GM12878 (cell line): ENCODE data around the gene CAMK1. TPM values are rescaled to one million over a fixed set of nuclear protein-coding genes. Genes with fewer than 3 reads are reported as not detected.

Experiments used
- ATAC-seq: fragments of 200-7000 bp; cut with Tn5 transposase; 3 replicates; pipeline ENCODE4 v1.9.1; 2020; ENCODE audit warnings: mild to moderate bottlenecking, moderate library complexity
- BruUV-seq: library from RNA; stranded (reverse); fragments of 400-500 nt; replicated peaks from 2 replicates; lab custom pipeline; 2021; lab: Mats Ljungman, UMichigan
- CTCF ChIA-PET: fragments of 300-600 bp; sonication (Branson Sonifier 250); formaldehyde crosslinking; extraction: SDS; loops from one replicate; lab custom pipeline; 2021; ENCODE audit warnings: inconsistent platforms; lab: Yijun Ruan, JAX
- POLR2A ChIA-PET: fragments of 350-600 bp; formaldehyde crosslinking; extraction: SDS; loops from one replicate; lab custom pipeline; 2021; ENCODE audit warnings: inconsistent platforms; lab: Charles Lee
- RAD21 ChIA-PET: fragments of 300-600 bp; sonication (Branson Sonifier 250); formaldehyde crosslinking; loops from one replicate; lab custom pipeline; 2023; ENCODE audit warnings: antibody characterized with exemption; ENCODE audit not compliant: unreplicated experiment; lab: Charles Lee
- SMC1A ChIA-PET: fragments of 300-600 bp; sonication (Branson Sonifier 250); formaldehyde crosslinking; loops from one replicate; lab custom pipeline; 2023; ENCODE audit not compliant: unreplicated experiment, uncharacterized antibody; lab: Charles Lee
- DNase-seq: peaks from one replicate; pipeline ENCODE4 v3.0.0-alpha.2; 2011; ENCODE audit warnings: low read depth, low spot score
- FAIRE-seq: peaks from 3 replicates; lab custom pipeline; 2011; peaks lifted over from hg19 to GRCh38; lab: Jason Lieb, UNC
- H2AFZ ChIP-seq: 2 replicates; pipeline ENCODE4 v1.6.0; 2011; ENCODE audit warnings: low read depth, low read length, control low read depth; ENCODE audit not compliant: control insufficient read depth
- H3K27ac ChIP-seq: 2 replicates; pipeline ENCODE4 v1.5.1; 2011; ENCODE audit warnings: control low read depth; ENCODE audit not compliant: control insufficient read depth, insufficient read depth
- H3K27me3 ChIP-seq, 2 experiments: replicated peaks in 1 of 2; 2 replicates each; pipeline versions ENCODE4 v1.6.0 to v1.6.1; 2011; ENCODE audit warnings: low read length in 1 of 2; ENCODE audit not compliant: control insufficient read depth in 2 of 2, insufficient read depth in 2 of 2
- H3K36me3 ChIP-seq, 2 experiments: 2 replicates each; pipeline ENCODE4 v1.5.1; 2011; ENCODE audit warnings: low read length in 1 of 2; ENCODE audit not compliant: control insufficient read depth in 2 of 2, insufficient read depth in 2 of 2
- H3K4me1 ChIP-seq: 2 replicates; pipeline ENCODE4 v1.6.1; 2011; ENCODE audit warnings: mild to moderate bottlenecking, low read length, moderate library complexity, mixed read lengths; ENCODE audit not compliant: control insufficient read depth, insufficient read depth
- H3K4me2 ChIP-seq: 2 replicates; pipeline ENCODE4 v1.6.0; 2011; ENCODE audit warnings: control low read depth; ENCODE audit not compliant: control insufficient read depth, insufficient read depth
- H3K4me3 ChIP-seq: fragments of 200-600 bp; sonication (generic); 2 replicates; pipeline ENCODE4 v1.5.1; 2016
- H3K79me2 ChIP-seq: 2 replicates; pipeline ENCODE4 v1.6.0; 2011; ENCODE audit warnings: low read length; ENCODE audit not compliant: control insufficient read depth, insufficient read depth
- H3K9ac ChIP-seq: 2 replicates; pipeline ENCODE4 v1.8.0; 2011; ENCODE audit warnings: low read length, control low read depth, mixed read lengths; ENCODE audit not compliant: control insufficient read depth, insufficient read depth
- H3K9me3 ChIP-seq: replicated peaks from 3 replicates; pipeline ENCODE4 v1.5.1; 2011; ENCODE audit warnings: mild to moderate bottlenecking, low read length; ENCODE audit not compliant: control insufficient read depth, insufficient read depth
- H4K20me1 ChIP-seq: 2 replicates; pipeline ENCODE4 v1.6.0; 2011; ENCODE audit not compliant: control insufficient read depth, insufficient read depth
- CHD4 ChIP-seq: fragments of 200-600 bp; sonication (generic); IDR thresholded peaks from 2 replicates; pipeline ENCODE4 v1.6.1; 2016; ENCODE audit warnings: mild to moderate bottlenecking
- CUX1 ChIP-seq: IDR thresholded peaks from 2 replicates; pipeline ENCODE4 v1.6.1; 2012; ENCODE audit warnings: improper control_type of control experiment, low read depth, low read length; ENCODE audit not compliant: insufficient replicate concordance
- MYC ChIP-seq: IDR thresholded peaks from 2 replicates; pipeline ENCODE4 v1.6.1; 2011; ENCODE audit warnings: mild to moderate bottlenecking, low read length, moderate library complexity, inconsistent platforms; ENCODE audit not compliant: insufficient read depth, insufficient replicate concordance, insufficient read length, severe bottlenecking
- NFYB ChIP-seq: IDR thresholded peaks from 2 replicates; pipeline ENCODE4 v1.6.1; 2011; ENCODE audit warnings: low read depth, mild to moderate bottlenecking, low read length, improper control_type of control experiment, moderate library complexity; ENCODE audit not compliant: insufficient read depth
- SMAD1 ChIP-seq: fragments of 450-650 bp; IDR thresholded peaks from 2 replicates; pipeline ENCODE4 v1.6.1; 2018; ENCODE audit warnings: mild to moderate bottlenecking, low read depth; ENCODE audit not compliant: partially characterized antibody
- TAF1 ChIP-seq: IDR thresholded peaks from 2 replicates; pipeline ENCODE4 v1.6.1; 2011; ENCODE audit warnings: mild to moderate bottlenecking, low read depth, low read length, borderline replicate concordance
- WRNIP1 ChIP-seq: IDR thresholded peaks from 2 replicates; pipeline ENCODE4 v1.6.1; 2011; ENCODE audit warnings: low read depth, low read length, improper control_type of control experiment, borderline replicate concordance
- ZNF24 ChIP-seq: fragments of 450-650 bp; IDR thresholded peaks from 2 replicates; pipeline ENCODE4 v1.6.1; 2017; ENCODE audit warnings: antibody characterized with exemption, mild to moderate bottlenecking
- WGBS: methylation state at CpG from one replicate; pipeline ENCODE4 v1.1.6; 2016; ENCODE audit warnings: low lambda C conversion rate; ENCODE audit not compliant: insufficient replicate concordance, insufficient coverage; ENCODE audit errors: missing lambda C conversion rate; 5-methylcytosine and 5-hydroxymethylcytosine counted together
- in situ Hi-C: fragments of 300-500 bp; cut with MboI; formaldehyde crosslinking; loops from 9 replicates; pipeline ENCODE4 v1.14.3; 2018; ENCODE audit warnings: mixed read lengths
- intact Hi-C: fragments of 100-400 bp; cut with micrococcal nuclease; formaldehyde crosslinking; loops from one replicate; pipeline ENCODE4 v1.14.2; 2022; ENCODE audit not compliant: unreplicated experiment
- polyA plus RNA-seq, 11 experiments: library from polyadenylated mRNA; depleted of rRNA in 4 of 11; unstranded in 6 of 11; stranded (reverse) in 5 of 11; fragments of >200 nt; fragmentation: Nextera tagmentation in 4 of 11; fragmentation: Illumina TruSeq in 1 of 11; extraction: Ambion mirVana in 4 of 11; extraction: Trizol in 1 of 11; gene quantifications; 1 replicate in 1 of 11; 2 replicates in 10 of 11; pipeline versions ENCODE4 v1.2.1 to v1.2.3, GENCODE V29; 2011 to 2016; ENCODE audit warnings: inconsistent platforms in 2 of 11, missing spikeins in 2 of 11, low read depth in 1 of 11
- total RNA-seq, 4 experiments: library from RNA; depleted of rRNA in 3 of 4; stranded (reverse); fragments of >200 nt in 3 of 4; fragmentation: Illumina TruSeq in 1 of 4; extraction: Trizol in 1 of 4; gene quantifications; 2 replicates each; pipeline versions ENCODE4 v1.2.1 to v1.2.3, GENCODE V29; 2013 to 2021

Gene CAMK1
- total and polyA plus RNA-seq, 10 of the 15 experiments (the other 5 are each of a cell fraction or from before 2014, with no cell fraction given): 0.24 to 2.1 (median 0.51) TPM; not detected in 2

- TF ChIP-seq SMAD1 (no peak), ZNF24 (no peak), MYC (no peak), CUX1 (no peak), WRNIP1 (no peak), CHD4 (no peak), NFYB (no peak), TAF1 (no peak)
- TF ChIP-seq, all 136 proteins: peak for 0
- BruUV-seq: no TSS peak
Observed at GRCh38 chr3:9729419-9729818, 40.3 kb downstream of the CAMK1 start.

More at GRCh38 chr3:9729419-9729818, 40.3 kb downstream of the CAMK1 start:
- H3K4me1 ChIP-seq: peaks cover 12% of the 10 kb centered on the region
- intact Hi-C loops (no loop called here), in situ Hi-C loops (loop anchor here (5.0 kb wide), 1 partner anchor 227 kb away; no protein-coding TSS in a partner anchor)
- POLR2A ChIA-PET: no interaction called here
- no peak overlapping the region for H2AFZ ChIP-seq
- peaks cover 3% of the 10 kb centered on the region for H4K20me1 ChIP-seq
- no peaks in the 10 kb centered on the region for H3K9me3 ChIP-seq
- no peak for ATAC-seq
- H3K4me2 ChIP-seq: no peak overlapping the region
- H3K79me2 ChIP-seq: peaks cover 26% of the 10 kb centered on the region
- SMC1A ChIA-PET: interaction anchor here (1.1 to 1.3 kb wide), 2 partner anchors 73 to 80 kb away, joined by 3 to 4 read pairs; partner anchors contain the start of gene MTMR14
- CTCF ChIA-PET: interaction anchor here (0.6 to 2.3 kb wide), 6 partner anchors 8 to 225 kb away, joined by 3 to 10 read pairs (median 4); partner anchors contain the start of genes ARPC4, OGG1 and TADA3
- H3K4me3 ChIP-seq: no peak overlapping the region
- no peaks in the 10 kb centered on the region; a peak in 1 of 4 replicates for H3K27me3 ChIP-seq
- no peak for DNase-seq
- 51% methylated on average over 9 of the region's 10 CpGs for WGBS
- peaks cover 0 to 5% of the 10 kb centered on the region in 2 experiments; a peak in 2 of 4 replicates for H3K36me3 ChIP-seq
- no peak overlapping the region for H3K9ac ChIP-seq
- RAD21 ChIA-PET: no interaction called here
- no peak for FAIRE-seq
- no peak overlapping the region for H3K27ac ChIP-seq
